Measurements from ENCODE around the gene ZSWIM6.

Gene ZSWIM6

GRCh38 chr5:61339764-61340163 is 7.7 kb downstream of the ZSWIM6 start:
- Histone ChIP-seq H3K79me2 (ENCODE audit: low read length) (peaks cover 88% of the 10 kb centered on the region), H3K27me3 (replicated peaks; ENCODE audit: insufficient read depth, low read length) (no peaks in the 10 kb centered on the region), H3K4me2 (ENCODE audit: low read depth, low read length) (no peak overlapping the region), H2AFZ (ENCODE audit: low read length) (no peak overlapping the region), H3K9me3 (replicated peaks; ENCODE audit: insufficient read depth, low read length) (no peaks in the 10 kb centered on the region), H3K9me2 (replicated peaks; ENCODE audit: insufficient read depth, low read length) (no peaks in the 10 kb centered on the region), H3K4me3 (ENCODE audit: low read length) (no peak overlapping the region), H3K9ac (ENCODE audit: low read length) (no peak overlapping the region), H3K4me1 (ENCODE audit: low read length) (no peaks in the 10 kb centered on the region), H4K20me1 (ENCODE audit: insufficient read depth, low read length) (no peaks in the 10 kb centered on the region), H3F3A (ENCODE audit: insufficient read depth, low read length) (no peaks in the 10 kb centered on the region), H3K36me3 (replicated peaks; ENCODE audit: insufficient read depth, low read length) (no peaks in the 10 kb centered on the region), H3K27ac (ENCODE audit: low read length) (no peak overlapping the region)
- no peak for DNase-seq
- TF ChIP-seq CTCF (IDR thresholded peaks at IDR 0.05; ENCODE audit: low read length): no peak
- TF ChIP-seq EZH2 (optimal IDR thresholded peaks at IDR 0.05; ENCODE audit: low read depth, low read length): no peak
- no peak for TF ChIP-seq EZH2phosphoT487 (IDR thresholded peaks at IDR 0.05; ENCODE audit: low read length)

- H3K79me2 ChIP-seq (ENCODE audit: low read length): peaks cover 85% of the 10 kb centered on the region
Observed at GRCh38 chr5:61340775-61341361, 8.8 kb downstream of the ZSWIM6 start.

GRCh38 chr5:61342071-61342501 is 10.0 kb downstream of the ZSWIM6 start:
- no peaks in the 10 kb centered on the region for H3K27me3 ChIP-seq (replicated peaks; ENCODE audit: insufficient read depth, low read length)
- no peak overlapping the region for H3K9ac ChIP-seq (ENCODE audit: low read length)
- no peaks in the 10 kb centered on the region for H3K9me2 ChIP-seq (replicated peaks; ENCODE audit: insufficient read depth, low read length)
- H3K79me2 ChIP-seq (ENCODE audit: low read length): peaks cover 82% of the 10 kb centered on the region
- no peaks in the 10 kb centered on the region for H3K9me3 ChIP-seq (replicated peaks; ENCODE audit: insufficient read depth, low read length)
- TF ChIP-seq CTCF (IDR thresholded peaks at IDR 0.05; ENCODE audit: low read length) (no peak), EZH2phosphoT487 (IDR thresholded peaks at IDR 0.05; ENCODE audit: low read length) (no peak), EZH2 (optimal IDR thresholded peaks at IDR 0.05; ENCODE audit: low read depth, low read length) (no peak)
- no peak overlapping the region for H3K4me3 ChIP-seq (ENCODE audit: low read length)
- H3K36me3 ChIP-seq (replicated peaks; ENCODE audit: insufficient read depth, low read length): no peaks in the 10 kb centered on the region
- H2AFZ ChIP-seq (ENCODE audit: low read length): no peak overlapping the region
- DNase-seq: no peak
- H3K27ac ChIP-seq (ENCODE audit: low read length): no peak overlapping the region
- no peaks in the 10 kb centered on the region for H3F3A ChIP-seq (ENCODE audit: insufficient read depth, low read length)
- H3K4me1 ChIP-seq (ENCODE audit: low read length): no peaks in the 10 kb centered on the region
- H4K20me1 ChIP-seq (ENCODE audit: insufficient read depth, low read length): no peaks in the 10 kb centered on the region
- H3K4me2 ChIP-seq (ENCODE audit: low read depth, low read length): no peak overlapping the region

More at GRCh38 chr5:61340775-61341361, 8.8 kb downstream of the ZSWIM6 start:
- H3K9me3 ChIP-seq (replicated peaks; ENCODE audit: insufficient read depth, low read length): no peaks in the 10 kb centered on the region
- no peak overlapping the region for H3K4me2 ChIP-seq (ENCODE audit: low read depth, low read length)
- no peak overlapping the region for H2AFZ ChIP-seq (ENCODE audit: low read length)
- H3K4me1 ChIP-seq (ENCODE audit: low read length): no peaks in the 10 kb centered on the region
- H3F3A ChIP-seq (ENCODE audit: insufficient read depth, low read length): no peaks in the 10 kb centered on the region
- H3K27me3 ChIP-seq (replicated peaks; ENCODE audit: insufficient read depth, low read length): no peaks in the 10 kb centered on the region
- H3K4me3 ChIP-seq (ENCODE audit: low read length): no peak overlapping the region
- no peak overlapping the region for H3K27ac ChIP-seq (ENCODE audit: low read length)
- H3K36me3 ChIP-seq (replicated peaks; ENCODE audit: insufficient read depth, low read length): no peaks in the 10 kb centered on the region
- no peak for DNase-seq
- H4K20me1 ChIP-seq (ENCODE audit: insufficient read depth, low read length): no peaks in the 10 kb centered on the region
- TF ChIP-seq EZH2phosphoT487 (IDR thresholded peaks at IDR 0.05; ENCODE audit: low read length) (no peak), CTCF (IDR thresholded peaks at IDR 0.05; ENCODE audit: low read length) (no peak), EZH2 (optimal IDR thresholded peaks at IDR 0.05; ENCODE audit: low read depth, low read length) (no peak)
- no peak overlapping the region for H3K9ac ChIP-seq (ENCODE audit: low read length)
- H3K9me2 ChIP-seq (replicated peaks; ENCODE audit: insufficient read depth, low read length): no peaks in the 10 kb centered on the region
